KOPT-K1 (cell line): Measurements from ENCODE around the gene CTTN.

Source experiments
- H3K27ac ChIP-seq: fragments of 200-600 bp; sonication (generic); 2 replicates; pipeline ENCODE4 v1.5.1; 2016; ENCODE audit warnings: antibody characterized with exemption, mild to moderate bottlenecking, low read depth, low read length; ENCODE audit not compliant: poor library complexity, severe bottlenecking
- H3K36me3 ChIP-seq: fragments of 200-600 bp; sonication (generic); 2 replicates; pipeline ENCODE4 v1.5.1; 2017; ENCODE audit warnings: antibody characterized with exemption, mild to moderate bottlenecking, low read length, moderate library complexity; ENCODE audit not compliant: insufficient read depth
- H3K9me3 ChIP-seq: fragments of 200-600 bp; sonication (generic); 2 replicates; pipeline ENCODE4 v1.5.1; 2017; ENCODE audit warnings: antibody characterized with exemption, low read length, mild to moderate bottlenecking; ENCODE audit not compliant: insufficient read depth, poor library complexity, severe bottlenecking

Gene CTTN

GRCh38 chr11:70397983-70398833 lies at the start of gene CTTN:
TSS of gene CTTN (plus strand) at chr11:70398529. CDS start at chr11:70407298, 8,769 bp downstream.
- Histone ChIP-seq H3K27ac (no peak within 1 kb of the TSS), H3K9me3 (no peaks in the 10 kb centered on the region), H3K36me3 (no peaks in the 10 kb centered on the region)

GRCh38 chr11:70348608-70349007 lies 49.7 kb upstream of the CTTN start:
- H3K27ac ChIP-seq: no peak overlapping the region
- H3K36me3 ChIP-seq: peaks cover 74% of the 10 kb centered on the region
- no peaks in the 10 kb centered on the region for H3K9me3 ChIP-seq

GRCh38 chr11:70351646-70352045 lies 46.7 kb upstream of the CTTN start:
- Histone ChIP-seq H3K27ac (no peak overlapping the region), H3K36me3 (peaks cover 79% of the 10 kb centered on the region), H3K9me3 (no peaks in the 10 kb centered on the region)

- Histone ChIP-seq H3K9me3 (no peaks in the 10 kb centered on the region), H3K36me3 (peaks cover 79% of the 10 kb centered on the region), H3K27ac (no peak overlapping the region)
These were observed 46.2 kb upstream of the CTTN start for GRCh38 chr11:70352100-70352499.

GRCh38 chr11:70352601-70353000 lies 45.7 kb upstream of the CTTN start:
- Histone ChIP-seq H3K27ac (no peak overlapping the region), H3K36me3 (peaks cover 78% of the 10 kb centered on the region), H3K9me3 (no peaks in the 10 kb centered on the region)

- H3K27ac ChIP-seq: no peak overlapping the region
- no peaks in the 10 kb centered on the region for H3K9me3 ChIP-seq
- peaks cover 80% of the 10 kb centered on the region for H3K36me3 ChIP-seq
These were observed 45.0 kb upstream of the CTTN start for GRCh38 chr11:70353329-70353728.

- Histone ChIP-seq H3K27ac (no peak overlapping the region), H3K9me3 (no peaks in the 10 kb centered on the region), H3K36me3 (peaks cover 80% of the 10 kb centered on the region)
These were observed 44.3 kb upstream of the CTTN start for GRCh38 chr11:70353900-70354568.

GRCh38 chr11:70354629-70355028 lies 43.7 kb upstream of the CTTN start:
- Histone ChIP-seq H3K36me3 (peaks cover 80% of the 10 kb centered on the region), H3K27ac (no peak overlapping the region), H3K9me3 (no peaks in the 10 kb centered on the region)

GRCh38 chr11:70358753-70359152 lies 39.6 kb upstream of the CTTN start:
- no peak overlapping the region for H3K27ac ChIP-seq
- H3K9me3 ChIP-seq: no peaks in the 10 kb centered on the region
- H3K36me3 ChIP-seq: peaks cover 95% of the 10 kb centered on the region

- Histone ChIP-seq H3K27ac (no peak overlapping the region), H3K36me3 (peaks cover 95% of the 10 kb centered on the region), H3K9me3 (no peaks in the 10 kb centered on the region)
These were observed 38.7 kb upstream of the CTTN start for GRCh38 chr11:70359451-70360205.

GRCh38 chr11:70360211-70360610 lies 38.1 kb upstream of the CTTN start:
- Histone ChIP-seq H3K9me3 (no peaks in the 10 kb centered on the region), H3K27ac (no peak overlapping the region), H3K36me3 (peaks cover 94% of the 10 kb centered on the region)

- H3K27ac ChIP-seq: no peak overlapping the region
- H3K9me3 ChIP-seq: no peaks in the 10 kb centered on the region
- H3K36me3 ChIP-seq: peaks cover 74% of the 10 kb centered on the region
These were observed 34.2 kb upstream of the CTTN start for GRCh38 chr11:70364178-70364577.

GRCh38 chr11:70364745-70365543 lies 33.4 kb upstream of the CTTN start:
- no peak overlapping the region for H3K27ac ChIP-seq
- peaks cover 67% of the 10 kb centered on the region for H3K36me3 ChIP-seq
- no peaks in the 10 kb centered on the region for H3K9me3 ChIP-seq

GRCh38 chr11:70365544-70365927 lies 32.8 kb upstream of the CTTN start:
- no peaks in the 10 kb centered on the region for H3K9me3 ChIP-seq
- no peak overlapping the region for H3K27ac ChIP-seq
- H3K36me3 ChIP-seq: peaks cover 61% of the 10 kb centered on the region
